ENCODE results near the gene DPM2.

The DPM2 gene

DNA sequence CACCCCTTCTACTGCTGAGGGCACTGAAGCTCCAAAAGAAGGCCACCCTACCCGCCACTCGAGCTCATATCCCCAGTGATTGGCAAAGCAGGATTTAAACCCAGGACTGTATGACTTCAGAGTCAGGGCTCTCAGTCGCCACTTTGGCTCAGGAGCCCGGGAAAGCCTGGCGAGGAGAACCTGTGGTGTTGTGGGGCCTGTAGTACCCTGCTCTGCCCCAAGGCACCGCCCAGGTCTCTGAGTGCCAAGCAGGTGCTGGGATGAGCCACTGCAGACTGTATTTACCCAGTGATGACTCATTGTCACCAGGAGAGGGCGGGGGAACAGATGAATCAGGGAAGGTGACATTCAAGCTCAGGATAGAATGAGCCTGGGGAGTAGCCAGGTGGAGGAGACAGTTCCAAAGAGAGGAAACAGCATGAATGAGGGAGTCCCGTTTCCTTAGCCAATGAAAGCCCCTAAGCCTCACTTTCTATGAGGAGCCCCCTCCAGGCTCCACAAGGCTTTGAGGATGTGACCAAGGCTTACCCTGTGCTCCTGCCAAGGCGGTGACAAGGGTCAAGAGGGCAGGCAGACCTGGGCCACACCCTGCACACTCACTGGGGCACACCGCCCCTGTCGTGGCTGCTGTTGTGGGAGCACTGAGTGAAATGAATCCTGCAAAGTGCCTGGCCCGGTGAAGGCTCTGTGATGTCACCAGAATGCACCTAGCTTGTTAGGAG, 17.8 kb upstream of the DPM2 start:
- peak; percentile 77 for DNase-seq (ENCODE audit: low read depth)

DNA sequence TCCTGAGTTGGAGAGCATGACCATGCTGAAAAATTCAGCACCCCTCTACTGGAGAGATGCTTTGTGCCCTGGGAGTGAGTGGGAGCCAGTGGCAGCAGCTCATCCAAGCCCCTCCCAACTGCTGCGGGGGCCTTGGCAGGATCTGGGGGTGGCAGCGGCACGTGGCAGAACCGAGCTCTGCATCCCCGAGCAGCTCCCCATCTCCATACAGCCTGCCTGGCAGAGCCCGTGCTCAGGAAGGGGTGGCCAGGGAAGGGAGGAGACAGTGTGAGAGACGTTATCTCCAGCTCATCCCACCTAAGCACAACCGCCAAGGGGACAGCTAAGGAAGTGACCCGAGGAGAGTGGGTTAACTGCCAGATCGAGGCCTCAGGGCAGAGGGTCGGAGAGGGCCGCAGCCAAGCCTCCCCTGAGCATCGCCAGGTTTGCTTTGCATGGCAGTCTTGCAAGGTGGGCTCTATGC, 17.2 kb upstream of the DPM2 start:
- DNase-seq (ENCODE audit: low read depth), result no peak

DNA sequence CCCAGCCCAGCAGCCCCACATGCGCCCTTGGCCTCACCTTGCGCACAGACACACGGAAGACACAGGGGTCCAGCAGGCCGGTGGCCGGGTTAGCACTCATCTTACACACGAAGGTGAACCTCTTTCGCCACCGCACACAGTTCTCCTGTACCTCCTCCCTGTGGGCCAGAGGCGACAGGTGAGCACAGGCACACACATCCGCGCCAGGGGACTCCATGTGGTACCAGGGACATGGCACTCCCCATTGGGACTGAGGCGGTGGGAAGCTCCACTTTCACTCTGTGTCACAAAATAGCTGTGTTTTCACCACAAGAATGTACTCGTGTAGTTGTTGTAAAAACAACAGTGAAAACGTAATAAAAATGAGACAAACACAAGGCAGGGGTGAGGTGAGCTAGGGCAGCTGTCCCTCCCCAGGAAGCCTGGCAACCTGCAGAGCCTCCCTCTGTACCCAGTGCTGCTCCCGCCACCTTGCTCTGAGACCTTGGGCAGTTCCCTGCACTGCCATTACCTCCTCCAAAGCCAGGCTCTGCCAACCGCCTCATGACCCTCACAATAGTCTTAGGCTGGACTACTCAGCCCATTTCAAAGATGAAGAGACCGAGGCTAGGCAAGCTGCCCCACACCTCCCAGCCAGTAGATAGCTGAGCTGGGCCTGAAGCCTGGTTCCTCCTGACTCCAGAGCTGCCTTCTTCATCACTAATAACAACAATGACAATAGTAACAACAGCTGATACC, 16.3 kb upstream of the DPM2 start:
- DNase-seq (ENCODE audit: low read depth), result no peak

DNA sequence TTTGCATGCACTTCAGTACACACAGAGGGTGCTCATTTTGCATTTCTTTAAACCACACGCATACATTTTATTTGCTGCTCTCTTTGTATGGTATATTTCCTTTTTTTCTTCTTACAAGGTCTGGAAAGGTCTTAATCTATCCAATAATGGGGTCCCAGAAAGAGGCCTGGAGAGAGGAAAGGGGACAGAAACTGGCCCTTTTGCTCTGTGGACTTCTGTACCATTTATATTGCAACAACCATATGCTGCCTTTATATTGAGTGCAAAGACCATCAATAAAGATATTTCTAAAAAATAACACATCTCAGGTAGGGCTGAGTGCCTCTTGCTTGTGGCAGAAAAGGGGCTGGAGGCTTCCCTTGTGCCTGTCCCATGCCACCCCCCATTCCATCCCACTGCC, 15.5 kb upstream of the DPM2 start:
- no peak for DNase-seq (ENCODE audit: low read depth)

DNA sequence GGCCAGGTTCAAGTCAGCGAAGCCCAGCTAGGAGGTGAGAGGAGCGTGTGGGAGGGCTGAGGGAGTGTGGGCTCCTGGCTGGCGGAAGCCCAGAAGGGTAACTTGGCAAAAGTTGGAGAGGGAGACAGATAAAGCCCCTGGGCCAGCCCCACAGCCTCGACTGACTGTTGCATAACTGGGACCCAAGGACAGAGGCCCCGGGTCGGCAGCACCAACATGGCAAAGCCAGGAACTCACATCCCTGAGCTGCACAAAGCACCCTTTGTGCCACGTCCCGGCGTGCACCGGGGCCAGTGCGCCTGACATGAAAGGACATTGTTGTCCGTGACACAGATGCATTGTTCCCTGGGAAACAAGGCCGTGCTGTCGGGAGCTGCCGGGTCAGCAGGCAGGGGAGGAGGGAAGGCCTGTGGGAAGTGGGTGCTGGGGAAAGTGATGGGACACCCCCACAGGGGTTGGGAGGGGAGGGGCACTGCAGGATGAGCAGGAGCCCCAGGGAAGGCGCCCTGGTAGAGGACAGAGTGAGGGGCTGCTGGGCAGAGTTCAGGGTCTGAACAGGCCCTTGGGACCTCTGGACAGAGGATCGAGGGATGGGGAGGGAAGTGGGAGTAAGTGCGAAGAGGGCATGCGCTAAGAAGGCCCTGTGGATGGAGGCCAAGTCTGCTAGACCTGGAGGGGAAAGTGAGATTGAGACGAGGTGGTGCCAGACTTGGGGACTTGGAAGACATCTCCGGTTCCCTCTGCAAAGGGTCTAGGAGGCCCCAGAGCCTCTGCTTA, 13.0 kb upstream of the DPM2 start:
- no peak for DNase-seq (ENCODE audit: low read depth)

DNA sequence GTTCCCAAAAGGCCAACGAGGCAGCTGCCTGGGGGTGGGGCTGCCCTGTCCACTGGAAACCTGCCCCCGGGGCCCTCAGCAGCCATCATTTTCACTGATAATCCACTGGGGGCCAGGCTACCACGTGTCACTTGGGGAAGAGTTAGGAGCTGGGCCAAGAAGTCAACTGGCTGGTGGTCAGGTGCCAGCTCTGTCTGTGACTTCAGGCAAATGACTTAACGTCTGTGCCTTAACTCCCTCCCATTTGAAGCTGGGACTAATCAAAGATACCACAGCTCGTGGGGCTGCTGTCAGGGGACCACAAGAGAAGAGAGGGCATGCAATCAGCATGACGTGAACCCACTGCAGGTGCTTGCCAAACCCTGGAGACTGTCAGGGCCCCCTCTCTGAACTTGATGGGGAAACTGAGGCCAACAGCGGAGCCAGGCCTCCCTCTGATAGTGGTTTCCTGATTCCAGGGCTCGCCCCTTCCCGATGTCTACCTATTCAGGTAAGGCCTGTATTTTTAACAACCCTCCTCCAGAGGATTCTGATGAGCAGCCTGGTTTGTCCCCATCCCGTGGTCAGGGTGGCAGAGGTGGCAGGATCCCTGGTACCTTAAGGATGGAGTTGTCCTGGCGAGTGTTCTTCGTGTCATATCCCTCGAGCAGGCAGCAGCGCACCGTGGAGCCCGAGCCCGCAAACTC, 12.3 kb upstream of the DPM2 start:
- no peak for DNase-seq (ENCODE audit: low read depth)

DNA sequence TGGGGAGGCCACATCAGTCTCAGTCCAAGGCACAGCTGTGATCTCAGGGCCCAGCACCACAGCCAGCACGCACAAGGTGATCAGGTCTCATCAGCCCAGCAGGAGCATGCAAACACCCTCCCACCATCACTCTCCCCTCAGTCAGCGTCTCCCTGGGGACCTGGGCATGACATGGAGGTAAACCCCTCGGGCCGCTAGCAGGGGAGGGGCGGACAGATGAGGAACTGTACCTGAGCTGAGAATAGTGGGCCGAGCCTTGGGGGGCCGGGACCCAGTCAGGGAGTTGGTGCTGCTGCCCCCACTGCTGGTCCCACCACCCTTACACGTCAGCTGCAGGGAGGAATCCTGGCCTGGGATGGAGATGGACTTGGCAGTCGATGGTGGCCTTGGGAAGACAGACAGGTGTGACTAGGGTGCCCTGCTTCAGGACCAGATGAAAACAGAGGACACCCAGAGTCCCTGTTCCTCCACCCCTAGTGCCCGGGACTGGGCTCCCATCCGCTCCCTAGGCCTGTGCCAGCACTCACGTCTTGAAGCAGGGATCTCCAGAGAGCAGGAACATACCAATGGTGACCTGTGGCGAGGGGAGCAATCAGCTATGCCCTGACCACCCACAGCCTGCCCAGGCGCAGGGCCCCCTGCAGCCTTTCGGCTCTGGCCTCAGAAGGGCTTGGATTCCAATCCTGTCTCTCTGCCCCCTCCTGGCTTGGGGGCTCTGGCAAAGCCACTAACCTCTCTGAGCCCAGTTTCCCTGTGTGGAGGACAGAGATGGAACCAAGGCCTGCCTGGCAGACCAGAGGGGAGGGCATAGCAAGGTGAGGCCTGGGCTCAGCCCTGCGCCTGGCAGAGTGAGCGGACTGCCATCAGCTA, 10.4 kb upstream of the DPM2 start:
- DNase-seq (ENCODE audit: low read depth), result no peak

DNA sequence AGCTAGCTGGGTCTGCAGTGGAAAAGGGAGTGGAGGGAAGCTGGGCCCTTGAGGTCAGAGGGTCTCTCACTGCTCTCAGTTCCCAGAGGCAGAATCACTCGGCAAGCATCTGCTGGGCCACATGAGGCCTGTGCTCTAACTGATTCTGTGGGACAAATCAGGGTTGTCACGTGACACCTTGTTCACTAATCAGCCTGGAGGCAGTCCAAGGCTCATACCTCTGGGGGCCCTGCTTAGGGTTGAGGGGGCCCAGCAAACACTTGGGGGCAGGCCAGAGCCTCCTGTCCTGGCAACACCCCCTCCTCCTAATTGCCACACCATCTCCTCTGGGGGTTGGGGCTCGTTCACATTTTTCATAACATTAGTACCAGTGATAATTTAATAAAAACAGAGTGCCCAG, 9.1 kb upstream of the DPM2 start:
- no peak for DNase-seq (ENCODE audit: low read depth)

DNA sequence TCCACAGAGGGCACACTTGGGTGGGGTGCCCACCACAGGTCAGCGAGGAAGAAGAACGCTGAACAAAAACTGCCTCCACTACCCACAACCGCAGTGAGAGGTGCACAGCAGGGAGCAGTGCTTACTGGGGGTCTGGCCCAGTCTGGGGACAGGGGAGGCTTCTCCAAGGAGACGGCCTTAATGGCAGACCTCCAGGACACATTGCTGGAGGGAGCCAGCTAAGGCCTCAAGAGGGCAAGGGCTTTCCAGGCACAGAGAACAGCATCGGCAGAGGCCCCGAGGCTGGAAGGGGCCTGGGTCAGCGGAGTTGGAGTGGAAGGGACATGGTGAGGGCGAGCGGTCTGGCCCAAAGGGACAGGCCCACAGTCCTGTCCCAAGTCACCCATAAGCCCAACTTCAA, 8.3 kb upstream of the DPM2 start:
- DNase-seq (ENCODE audit: low read depth), result no peak

DNA sequence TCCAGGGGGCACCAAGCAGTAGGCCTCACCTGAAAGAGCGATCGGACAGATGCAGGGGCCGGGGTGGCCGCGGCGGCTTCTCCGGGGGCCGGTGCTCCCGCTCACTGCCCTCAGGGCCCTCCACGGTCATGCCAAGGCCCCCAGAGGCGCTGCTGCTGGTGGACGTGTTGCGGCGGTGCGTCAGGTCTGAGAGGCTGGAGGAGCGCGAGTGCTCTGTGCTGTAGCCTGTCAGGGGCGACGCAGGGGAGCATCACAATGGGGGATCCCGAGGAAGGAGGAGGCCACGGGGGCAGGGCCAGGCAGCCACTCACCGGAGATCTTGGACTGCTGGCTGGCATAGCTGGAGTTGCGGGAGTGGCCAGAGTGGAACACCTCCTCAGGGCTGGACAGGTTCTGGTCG, 7.7 kb upstream of the DPM2 start:
- no peak for DNase-seq (ENCODE audit: low read depth)

DNA sequence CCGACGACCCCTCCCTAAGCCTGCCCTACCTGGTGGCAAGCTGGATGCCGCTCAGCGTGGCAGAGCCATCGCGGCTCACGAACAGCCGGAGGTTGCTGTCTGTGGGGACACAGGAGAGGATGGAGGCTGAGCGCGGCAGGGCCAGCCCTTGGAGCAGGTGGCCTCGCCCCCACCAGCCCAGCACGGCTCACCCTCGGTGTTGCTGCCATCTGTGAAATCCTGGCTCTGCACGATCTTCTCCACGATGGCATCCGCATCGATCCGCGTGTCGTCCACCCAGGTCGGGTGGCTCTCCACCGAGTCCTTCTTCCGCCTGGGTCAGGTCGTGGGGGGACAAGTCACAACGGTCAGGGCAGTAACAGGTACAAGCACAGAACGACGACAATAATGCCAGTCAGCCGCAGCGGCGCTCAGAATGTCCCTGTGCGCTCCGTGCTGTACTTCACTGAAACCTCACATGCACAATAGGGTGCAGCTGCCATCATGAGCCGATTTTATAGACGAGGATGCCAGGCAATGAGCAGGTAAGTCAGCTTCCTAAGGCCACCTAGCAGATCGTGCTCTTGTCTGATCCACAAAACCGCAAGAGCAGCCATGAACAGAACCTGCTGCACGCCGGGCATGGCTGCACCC, 7.0 kb upstream of the DPM2 start:
- DNase-seq (ENCODE audit: low read depth), result no peak

DNA sequence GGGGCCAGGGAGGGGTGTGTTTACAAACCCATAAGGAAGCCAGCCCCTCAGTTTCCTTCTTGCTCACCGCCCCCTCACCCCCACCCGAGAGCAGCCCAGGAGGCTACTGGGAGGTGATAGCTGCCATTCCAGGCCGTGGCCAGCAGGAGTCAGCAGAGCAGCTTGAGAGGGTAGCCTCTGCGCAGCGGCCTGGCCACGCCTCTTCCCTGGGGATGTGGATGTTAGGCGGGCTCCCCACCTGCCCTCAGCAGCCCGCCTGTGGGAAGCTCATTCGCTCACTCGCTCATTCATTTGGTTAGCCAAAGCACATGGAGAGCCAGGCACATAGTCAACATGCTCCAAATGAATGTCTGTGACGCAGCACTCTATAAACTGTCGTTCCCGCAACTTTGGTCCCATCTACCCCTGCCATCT, 6.1 kb upstream of the DPM2 start:
- peak; percentile 49 for DNase-seq (ENCODE audit: low read depth)

DNA sequence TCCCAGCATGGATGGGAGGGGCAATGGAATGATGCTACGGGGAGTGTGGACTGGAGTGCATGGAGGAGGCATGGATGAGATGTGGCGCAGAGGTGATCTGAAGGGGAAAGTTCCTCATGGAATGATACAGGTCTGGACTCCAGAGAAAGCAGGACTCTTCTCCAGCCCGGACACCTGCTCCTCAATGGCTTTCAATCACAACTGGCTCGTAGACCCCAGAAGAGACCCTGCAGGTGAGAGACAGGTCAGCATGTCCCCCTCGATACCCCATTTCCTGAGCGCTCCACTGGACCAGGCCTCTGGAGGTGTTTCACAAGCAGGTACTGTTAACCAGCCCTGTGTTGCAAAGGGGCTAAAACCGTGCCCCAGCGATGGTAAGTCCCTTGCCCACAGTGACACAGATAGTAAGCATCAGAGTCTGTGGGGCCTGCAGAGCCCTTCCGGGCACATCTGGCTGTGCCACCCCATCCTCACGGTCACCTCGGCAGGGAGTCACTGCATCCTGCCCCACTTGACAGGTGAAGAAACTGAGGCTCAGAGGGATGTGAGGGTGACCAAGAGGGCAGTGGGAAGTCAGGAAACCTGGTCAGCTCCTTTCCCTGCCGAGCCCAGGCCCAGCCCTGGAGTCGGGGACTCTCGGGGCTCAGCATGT, 5.5 kb upstream of the DPM2 start:
- no peak for DNase-seq (ENCODE audit: low read depth)

DNA sequence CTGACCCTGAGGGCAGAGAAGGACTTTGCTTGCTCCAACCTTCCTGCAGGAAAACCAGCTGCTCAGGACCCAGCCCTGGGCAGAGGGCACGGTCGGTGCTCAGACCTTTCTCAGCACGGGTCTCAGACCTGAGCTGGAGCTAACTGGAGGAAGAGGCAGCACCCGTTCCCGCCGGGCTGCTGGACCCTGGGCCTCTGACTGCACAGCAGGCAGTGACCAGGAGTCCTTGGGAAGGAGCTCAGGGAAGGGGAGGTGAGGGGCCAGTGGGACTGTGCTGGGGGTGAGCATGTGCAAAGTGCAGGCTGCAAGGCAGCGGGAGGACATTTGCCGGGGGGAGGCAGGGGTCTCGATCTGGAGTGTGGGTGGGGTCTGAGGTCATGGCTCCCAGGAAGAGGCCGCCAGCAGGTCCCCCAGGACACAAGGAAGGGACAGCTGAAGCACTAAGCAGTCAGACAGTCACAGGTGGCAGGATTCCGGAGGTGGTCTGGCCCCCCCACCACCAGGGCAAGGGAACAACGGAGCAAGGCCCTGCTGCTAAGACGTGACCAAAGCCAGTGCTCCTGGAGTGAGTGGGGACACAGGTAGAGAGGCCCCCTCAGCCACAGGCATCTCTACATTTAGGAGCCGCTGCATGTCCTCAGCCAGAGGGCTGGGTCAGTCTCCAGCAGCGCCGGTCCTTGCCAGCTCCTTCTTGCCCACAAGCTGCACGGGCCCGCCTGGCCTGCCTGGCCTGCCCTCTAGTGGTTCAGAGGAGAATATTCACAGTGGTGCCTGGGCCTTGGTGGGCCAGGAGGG, 4.8 kb upstream of the DPM2 start:
- no peak for DNase-seq (ENCODE audit: low read depth)

DNA sequence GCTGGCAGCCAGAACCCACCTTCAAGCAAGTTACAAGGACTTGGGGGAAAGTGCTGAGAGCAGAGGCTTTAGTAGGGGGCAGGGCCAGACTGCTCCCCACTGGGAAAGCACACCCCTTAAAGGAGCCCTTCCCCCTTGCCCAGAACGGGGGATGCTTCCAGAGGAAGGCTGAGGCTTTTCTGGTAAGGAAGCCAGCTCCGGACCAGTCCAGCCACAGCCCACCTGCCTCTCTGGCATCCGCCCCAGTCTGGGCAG, 4.2 kb upstream of the DPM2 start:
- DNase-seq (ENCODE audit: low read depth), result no peak

DNA sequence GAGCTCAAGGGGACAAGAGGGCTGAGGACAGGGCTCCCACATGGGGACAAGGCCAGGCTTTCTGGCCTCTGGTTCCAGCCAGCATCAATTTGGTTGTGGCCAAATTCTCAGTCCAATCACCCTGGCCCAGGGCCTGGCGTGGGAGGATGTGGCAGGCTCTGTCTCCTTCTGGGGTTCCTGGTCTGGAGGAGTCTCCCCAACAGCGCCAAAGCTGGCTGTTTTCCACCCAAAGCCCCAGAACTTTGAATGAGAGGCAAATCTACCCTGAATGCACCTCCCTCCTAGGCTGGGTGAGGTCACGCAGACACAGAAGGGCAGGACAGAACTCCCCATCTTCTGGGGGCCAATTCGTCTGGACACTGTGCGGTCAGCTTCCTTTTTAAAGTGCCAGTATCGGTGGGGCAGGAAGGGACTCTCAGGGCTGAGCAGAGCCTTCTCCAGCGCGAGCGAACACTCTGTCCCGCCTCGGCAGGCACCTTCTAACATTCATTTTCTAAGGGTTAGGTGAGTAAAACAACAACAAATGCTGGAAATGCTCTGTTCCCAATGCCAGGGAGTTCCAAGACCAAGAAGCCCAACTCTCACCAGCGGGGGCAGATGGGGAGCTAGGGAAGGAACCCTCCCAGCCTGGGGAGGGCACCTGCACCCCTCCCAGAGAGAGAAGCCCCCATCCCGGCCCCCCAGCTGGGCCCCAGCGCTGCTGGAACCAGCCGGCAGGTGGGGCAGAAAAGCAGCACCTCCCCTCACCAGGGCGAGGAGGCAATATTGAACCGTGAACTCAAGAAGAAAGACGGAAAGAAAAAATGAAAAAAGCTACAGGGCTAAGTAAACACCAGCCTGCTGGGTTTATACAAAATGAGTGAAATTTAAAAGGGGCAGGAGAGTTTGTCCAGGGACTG, 3.7 kb upstream of the DPM2 start:
- DNase-seq (ENCODE audit: low read depth), result no peak

DNA sequence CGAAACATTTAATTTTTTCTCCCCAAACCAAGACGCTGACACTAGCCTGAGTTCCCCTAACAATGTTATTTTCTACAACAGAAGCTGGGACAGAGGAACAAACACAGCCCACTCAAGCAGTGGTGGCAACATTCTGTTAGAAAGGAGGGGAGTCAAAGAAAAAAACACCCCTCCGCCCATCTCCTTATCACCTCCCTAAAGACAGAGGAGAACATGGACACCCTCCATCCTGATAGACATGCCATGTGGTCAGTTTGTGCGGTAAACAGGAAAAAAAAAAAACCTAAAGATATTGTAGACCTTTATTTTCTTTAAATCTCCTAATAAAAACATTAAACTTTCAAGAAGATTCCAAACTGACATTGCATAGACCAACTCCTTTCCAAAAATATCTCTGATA, 2.9 kb upstream of the DPM2 start:
- no peak for DNase-seq (ENCODE audit: low read depth)

DNA sequence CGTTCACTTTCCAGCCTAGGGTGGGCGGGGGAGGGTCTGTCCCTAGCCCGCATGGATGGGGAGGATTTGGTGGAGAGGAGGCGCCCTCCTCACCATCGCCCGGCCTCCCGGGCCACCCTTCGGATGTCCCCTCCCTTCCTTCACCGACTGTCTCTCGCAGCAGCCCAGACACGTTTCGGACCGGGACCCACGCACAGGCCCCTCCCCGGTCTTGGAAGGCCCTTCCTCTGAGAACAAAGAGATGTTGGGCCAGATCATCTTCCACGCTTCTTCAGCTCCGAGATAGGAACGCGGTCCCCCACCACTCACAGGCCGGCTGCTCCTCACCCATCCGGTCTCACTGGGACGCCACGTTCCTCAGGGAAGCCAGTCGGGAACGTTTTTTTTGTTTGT, 640 bp upstream of the DPM2 start:
- no peak for DNase-seq (ENCODE audit: low read depth)

DNA sequence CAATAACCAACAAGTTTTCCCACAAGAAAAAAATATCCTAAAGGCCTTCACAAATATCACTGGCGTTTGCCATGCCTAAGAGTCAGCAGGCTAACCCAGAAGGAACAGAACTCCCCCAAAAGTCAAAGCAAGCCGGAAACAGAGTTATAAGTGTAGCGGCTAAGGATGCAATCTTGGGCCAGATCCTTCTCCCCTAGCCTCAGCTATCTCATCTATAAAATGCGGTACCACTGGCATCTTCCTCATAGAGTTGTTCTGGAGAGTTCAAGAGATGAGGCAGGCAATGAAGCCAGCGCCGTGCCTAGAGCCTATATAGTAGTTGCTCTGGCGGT, 632 bp downstream of the DPM2 start:
- DNase-seq (ENCODE audit: low read depth), result no peak
